ENCODE results near the gene SLC16A7.
"Not testable (repeated sequence)": the region's sequence is repeated elsewhere in the genome, so short reads cannot be mapped to it uniquely, and the experiment has no call there.

SLC16A7 gene

GRCh38 chr12:59595565-59595882 lies 305 bp upstream of the SLC16A7 start:
- H3K27me3 ChIP-seq (ENCODE audit: insufficient read depth, low read length): peaks cover 2% of the 10 kb centered on the region
- no peaks in the 10 kb centered on the region for H3K9me3 ChIP-seq (ENCODE audit: low read length)
- peaks cover 8% of the 10 kb centered on the region for H3K4me1 ChIP-seq (ENCODE audit: insufficient read depth, low read length)
- H3K36me3 ChIP-seq (ENCODE audit: insufficient read depth, low read length): no peaks in the 10 kb centered on the region
- peak overlapping the region; percentile 62 for H3K4me3 ChIP-seq (ENCODE audit: low read length)
- H2AFZ ChIP-seq (ENCODE audit: low read depth, low read length): peak overlapping the region; percentile 58

- Histone ChIP-seq H3K9me3 (ENCODE audit: low read length) (no peaks in the 10 kb centered on the region), H3K36me3 (ENCODE audit: insufficient read depth, low read length) (no peaks in the 10 kb centered on the region), H3K27me3 (ENCODE audit: insufficient read depth, low read length) (peaks cover 2% of the 10 kb centered on the region), H3K4me3 (ENCODE audit: low read length) (no peak overlapping the region), H2AFZ (ENCODE audit: low read depth, low read length) (no peak overlapping the region), H3K4me1 (ENCODE audit: insufficient read depth, low read length) (peaks cover 8% of the 10 kb centered on the region)
Measured at GRCh38 chr12:59597385-59597781, 1.6 kb downstream of the SLC16A7 start.

GRCh38 chr12:59600171-59600570 lies 4.3 kb downstream of the SLC16A7 start:
- Histone ChIP-seq H2AFZ (ENCODE audit: low read depth, low read length) (no peak overlapping the region), H3K4me3 (ENCODE audit: low read length) (no peak overlapping the region), H3K9me3 (ENCODE audit: low read length) (no peaks in the 10 kb centered on the region), H3K4me1 (ENCODE audit: insufficient read depth, low read length) (peaks cover 4% of the 10 kb centered on the region), H3K36me3 (ENCODE audit: insufficient read depth, low read length) (no peaks in the 10 kb centered on the region), H3K27me3 (ENCODE audit: insufficient read depth, low read length) (no peaks in the 10 kb centered on the region)

- Histone ChIP-seq H3K4me3 (ENCODE audit: low read length) (no peak overlapping the region), H3K9me3 (ENCODE audit: low read length) (no peaks in the 10 kb centered on the region), H2AFZ (ENCODE audit: low read depth, low read length) (no peak overlapping the region), H3K36me3 (ENCODE audit: insufficient read depth, low read length) (no peaks in the 10 kb centered on the region), H3K4me1 (ENCODE audit: insufficient read depth, low read length) (no peaks in the 10 kb centered on the region), H3K27me3 (ENCODE audit: insufficient read depth, low read length) (no peaks in the 10 kb centered on the region)
Measured at GRCh38 chr12:59603754-59604153, 7.9 kb downstream of the SLC16A7 start.

- not testable (repeated sequence) for H3K27me3 ChIP-seq (ENCODE audit: insufficient read depth, low read length); H2AFZ ChIP-seq (ENCODE audit: low read depth, low read length); H3K4me1 ChIP-seq (ENCODE audit: insufficient read depth, low read length); H3K4me3 ChIP-seq (ENCODE audit: low read length); H3K36me3 ChIP-seq (ENCODE audit: insufficient read depth, low read length); H3K9me3 ChIP-seq (ENCODE audit: low read length)
Measured at GRCh38 chr12:59612823-59613434, 17.1 kb downstream of the SLC16A7 start.

- Histone ChIP-seq H3K4me3 (ENCODE audit: low read length) (no peak overlapping the region), H3K36me3 (ENCODE audit: insufficient read depth, low read length) (no peaks in the 10 kb centered on the region), H3K4me1 (ENCODE audit: insufficient read depth, low read length) (no peaks in the 10 kb centered on the region), H3K9me3 (ENCODE audit: low read length) (no peaks in the 10 kb centered on the region), H3K27me3 (ENCODE audit: insufficient read depth, low read length) (no peaks in the 10 kb centered on the region), H2AFZ (ENCODE audit: low read depth, low read length) (no peak overlapping the region)
Measured at GRCh38 chr12:59615392-59616165, 19.8 kb downstream of the SLC16A7 start.

GRCh38 chr12:59619461-59620240 lies 23.8 kb downstream of the SLC16A7 start:
- Histone ChIP-seq H3K36me3 (ENCODE audit: insufficient read depth, low read length) (no peaks in the 10 kb centered on the region), H3K27me3 (ENCODE audit: insufficient read depth, low read length) (no peaks in the 10 kb centered on the region), H3K4me3 (ENCODE audit: low read length) (no peak overlapping the region), H2AFZ (ENCODE audit: low read depth, low read length) (no peak overlapping the region), H3K4me1 (ENCODE audit: insufficient read depth, low read length) (no peaks in the 10 kb centered on the region), H3K9me3 (ENCODE audit: low read length) (no peaks in the 10 kb centered on the region)

- no peaks in the 10 kb centered on the region for H3K9me3 ChIP-seq (ENCODE audit: low read length)
- H3K36me3 ChIP-seq (ENCODE audit: insufficient read depth, low read length): no peaks in the 10 kb centered on the region
- no peak overlapping the region for H2AFZ ChIP-seq (ENCODE audit: low read depth, low read length)
- no peak overlapping the region for H3K4me3 ChIP-seq (ENCODE audit: low read length)
- no peaks in the 10 kb centered on the region for H3K27me3 ChIP-seq (ENCODE audit: insufficient read depth, low read length)
- H3K4me1 ChIP-seq (ENCODE audit: insufficient read depth, low read length): no peaks in the 10 kb centered on the region
Measured at GRCh38 chr12:59620326-59620725, 24.5 kb downstream of the SLC16A7 start.

GRCh38 chr12:59624732-59625460 lies 29.1 kb downstream of the SLC16A7 start:
- H3K27me3 ChIP-seq (ENCODE audit: insufficient read depth, low read length): no peaks in the 10 kb centered on the region
- H2AFZ ChIP-seq (ENCODE audit: low read depth, low read length): no peak overlapping the region
- H3K4me1 ChIP-seq (ENCODE audit: insufficient read depth, low read length): no peaks in the 10 kb centered on the region
- H3K36me3 ChIP-seq (ENCODE audit: insufficient read depth, low read length): no peaks in the 10 kb centered on the region
- no peak overlapping the region for H3K4me3 ChIP-seq (ENCODE audit: low read length)
- no peaks in the 10 kb centered on the region for H3K9me3 ChIP-seq (ENCODE audit: low read length)

- no peak overlapping the region for H2AFZ ChIP-seq (ENCODE audit: low read depth, low read length)
- no peaks in the 10 kb centered on the region for H3K27me3 ChIP-seq (ENCODE audit: insufficient read depth, low read length)
- no peak overlapping the region for H3K4me3 ChIP-seq (ENCODE audit: low read length)
- H3K9me3 ChIP-seq (ENCODE audit: low read length): no peaks in the 10 kb centered on the region
- H3K36me3 ChIP-seq (ENCODE audit: insufficient read depth, low read length): no peaks in the 10 kb centered on the region
- no peaks in the 10 kb centered on the region for H3K4me1 ChIP-seq (ENCODE audit: insufficient read depth, low read length)
Measured at GRCh38 chr12:59626382-59626781, 30.6 kb downstream of the SLC16A7 start.

GRCh38 chr12:59627582-59627981 lies 31.8 kb downstream of the SLC16A7 start:
- no peaks in the 10 kb centered on the region for H3K4me1 ChIP-seq (ENCODE audit: insufficient read depth, low read length)
- H3K27me3 ChIP-seq (ENCODE audit: insufficient read depth, low read length): no peaks in the 10 kb centered on the region
- no peaks in the 10 kb centered on the region for H3K36me3 ChIP-seq (ENCODE audit: insufficient read depth, low read length)
- H2AFZ ChIP-seq (ENCODE audit: low read depth, low read length): no peak overlapping the region
- no peaks in the 10 kb centered on the region for H3K9me3 ChIP-seq (ENCODE audit: low read length)
- no peak overlapping the region for H3K4me3 ChIP-seq (ENCODE audit: low read length)

GRCh38 chr12:59629890-59630289 lies 34.1 kb downstream of the SLC16A7 start:
- H2AFZ ChIP-seq (ENCODE audit: low read depth, low read length): no peak overlapping the region
- no peaks in the 10 kb centered on the region for H3K36me3 ChIP-seq (ENCODE audit: insufficient read depth, low read length)
- no peaks in the 10 kb centered on the region for H3K9me3 ChIP-seq (ENCODE audit: low read length)
- H3K4me3 ChIP-seq (ENCODE audit: low read length): no peak overlapping the region
- no peaks in the 10 kb centered on the region for H3K27me3 ChIP-seq (ENCODE audit: insufficient read depth, low read length)
- H3K4me1 ChIP-seq (ENCODE audit: insufficient read depth, low read length): no peaks in the 10 kb centered on the region

- Histone ChIP-seq H3K4me1 (ENCODE audit: insufficient read depth, low read length) (no peaks in the 10 kb centered on the region), H3K4me3 (ENCODE audit: low read length) (no peak overlapping the region), H3K27me3 (ENCODE audit: insufficient read depth, low read length) (no peaks in the 10 kb centered on the region), H3K9me3 (ENCODE audit: low read length) (no peaks in the 10 kb centered on the region), H2AFZ (ENCODE audit: low read depth, low read length) (no peak overlapping the region), H3K36me3 (ENCODE audit: insufficient read depth, low read length) (no peaks in the 10 kb centered on the region)
Measured at GRCh38 chr12:59632408-59632807, 36.6 kb downstream of the SLC16A7 start.
